Stimulated activated CD8-positive, alpha-beta memory T cell treated with anti-CD3 and anti-CD28 coated beads, Interleukin-7, amount 100 ng/mL, for 4 hours (primary cell): ENCODE data around the gene SOCS7.
A peak's percentile ranks its signal among the peaks of the same experiment; 100 is the strongest.

Source experiments
- DNase-seq, 2 donors: peaks; one replicate each; pipeline ENCODE4 v3.0.0-alpha.2; 2020; ENCODE audit warnings: low read depth in 2 of 2

The SOCS7 gene

GRCh38 chr17:38338053-38338452 is 13.6 kb upstream of the SOCS7 start:
- DNase-seq: no peak

GRCh38 chr17:38338535-38338934 is 13.1 kb upstream of the SOCS7 start:
- DNase-seq: no peak

GRCh38 chr17:38339891-38340290 is 11.8 kb upstream of the SOCS7 start:
- no peak for DNase-seq

GRCh38 chr17:38341035-38341721 is 10.5 kb upstream of the SOCS7 start:
- no peak for DNase-seq

- DNase-seq: no peak
Observed at GRCh38 chr17:38342886-38343607, 8.6 kb upstream of the SOCS7 start.

- no peak for DNase-seq
Observed at GRCh38 chr17:38343608-38344419, 7.8 kb upstream of the SOCS7 start, which contains the start of gene GPR179. Gene GPR179 (minus strand): TSS chr17:38343956. CDS start chr17:38343789, 167 bp downstream.

GRCh38 chr17:38344420-38344745 is 7.3 kb upstream of the SOCS7 start:
- DNase-seq: no peak

GRCh38 chr17:38345743-38346142 is 5.9 kb upstream of the SOCS7 start:
- no peak for DNase-seq

- peak; percentile 66 to 79 for DNase-seq
Observed at GRCh38 chr17:38349097-38349730, 2.4 kb upstream of the SOCS7 start.

- no peak for DNase-seq
Observed at GRCh38 chr17:38350035-38350434, 1.6 kb upstream of the SOCS7 start.

- DNase-seq: no peak
Observed at GRCh38 chr17:38352245-38353085, 821 bp downstream of the SOCS7 start.

GRCh38 chr17:38353086-38353604 is 1.5 kb downstream of the SOCS7 start:
- no peak for DNase-seq

- DNase-seq: no peak
Observed at GRCh38 chr17:38353668-38354067, 2.0 kb downstream of the SOCS7 start.

GRCh38 chr17:38354466-38354865 is 2.8 kb downstream of the SOCS7 start:
- DNase-seq: no peak

- DNase-seq: no peak
Observed at GRCh38 chr17:38355251-38355650, 3.6 kb downstream of the SOCS7 start.

GRCh38 chr17:38357486-38358123 is 6.0 kb downstream of the SOCS7 start:
- DNase-seq: no peak

- no peak for DNase-seq
Observed at GRCh38 chr17:38358586-38359513, 7.2 kb downstream of the SOCS7 start.

- DNase-seq: no peak
Observed at GRCh38 chr17:38361694-38362465, 10.2 kb downstream of the SOCS7 start.

GRCh38 chr17:38363016-38363415 is 11.4 kb downstream of the SOCS7 start:
- DNase-seq: no peak
